AG09319 (cell line): ENCODE results near the gene PSMD14.

Source experiments
- DNase-seq: peaks from one replicate; pipeline ENCODE4 v3.0.0-alpha.2; 2010; ENCODE audit warnings: low read depth; ENCODE audit errors: extremely low read depth
- CTCF ChIP-seq: IDR thresholded peaks from 2 replicates; pipeline ENCODE4 v1.5.1; 2011; ENCODE audit warnings: low read depth, mild to moderate bottlenecking, inconsistent platforms, low read length, moderate library complexity

Gene PSMD14

DNA sequence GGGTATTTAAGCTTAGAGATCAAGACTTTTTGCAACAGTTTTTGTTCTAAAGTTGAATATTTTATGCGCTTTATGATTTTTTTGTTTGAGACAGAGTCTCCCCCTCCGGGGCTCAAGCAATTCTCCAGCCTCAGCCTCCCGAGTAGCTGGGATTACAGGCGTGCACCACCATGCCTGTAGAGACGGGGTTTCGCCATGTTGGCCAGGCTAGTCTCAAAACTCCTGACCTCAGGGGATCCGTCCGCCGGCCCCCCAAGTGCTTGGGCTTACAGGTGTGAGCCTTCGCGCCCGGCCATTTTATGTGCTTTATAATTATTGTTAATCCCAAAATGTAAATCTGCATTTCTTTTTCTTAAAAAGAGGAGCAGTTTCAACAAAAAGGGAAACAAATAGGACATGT, 136.9 kb downstream of the PSMD14 start:
- no peak for TF ChIP-seq CTCF

GRCh38 chr2:161448431-161448830, 140.2 kb downstream of the PSMD14 start:
- no peak for DNase-seq
- no peak for TF ChIP-seq CTCF

More for the DNA sequence above, 136.9 kb downstream of the PSMD14 start:
- DNase-seq = no peak
